Esophagus muscularis mucosa (tissue), 3 donors: ENCODE results near the gene CTIF.

Experiments used
- CTCF ChIP-seq, 3 experiments: fragments of 200-600 bp in 2 of 3; fragments of 450-650 bp in 1 of 3; sonication (generic) in 2 of 3; IDR thresholded peaks; one replicate each; pipeline ENCODE4 v1.5.1; 2017 to 2019; ENCODE audit warnings: antibody characterized with exemption in 3 of 3, mild to moderate bottlenecking in 2 of 3, moderate library complexity in 1 of 3
- POLR2A ChIP-seq: fragments of 450-650 bp; IDR thresholded peaks from one replicate; pipeline ENCODE4 v1.6.1; 2017; ENCODE audit warnings: antibody characterized with exemption, moderate library complexity, mild to moderate bottlenecking, low read depth
- POLR2AphosphoS5 ChIP-seq, 2 donors: sonication (generic); formaldehyde crosslinking; IDR thresholded peaks; one replicate each; pipeline ENCODE4 v1.6.1; 2017; ENCODE audit warnings: antibody characterized with exemption in 2 of 2

- TF ChIP-seq CTCF (IDR thresholded peaks at IDR 0.05) (no peak), POLR2AphosphoS5 (IDR thresholded peaks at IDR 0.05) (no peak), POLR2A (no peak)
Measured at GRCh38 chr18:48785091-48785614, 246.3 kb downstream of the CTIF start.
